ENCODE measurements around the gene RIBC2.
"Not testable (repeated sequence)": the region's sequence is repeated elsewhere in the genome, so short reads cannot be mapped to it uniquely, and the experiment has no call there.

The RIBC2 gene

GRCh38 chr22:45453764-45454163 is 40.3 kb downstream of the RIBC2 start:
- no peak overlapping the region for H3K9ac ChIP-seq (ENCODE audit: low read length)
- H3K27me3 ChIP-seq (ENCODE audit: control insufficient read depth, insufficient read depth, low read length) = no peaks in the 10 kb centered on the region
- no peaks in the 10 kb centered on the region for H3K9me3 ChIP-seq (ENCODE audit: control insufficient read depth, low read length)
- no peaks in the 10 kb centered on the region for H3K36me3 ChIP-seq (ENCODE audit: control insufficient read depth, insufficient read depth, low read length)
- H3K4me3 ChIP-seq (ENCODE audit: low read length) = no peak overlapping the region
- H3K4me1 ChIP-seq (ENCODE audit: control insufficient read depth, insufficient read depth, low read length) = no peaks in the 10 kb centered on the region

- no peak overlapping the region for H3K9ac ChIP-seq (ENCODE audit: low read length)
- H3K36me3 ChIP-seq (ENCODE audit: control insufficient read depth, insufficient read depth, low read length) = no peaks in the 10 kb centered on the region
- H3K27me3 ChIP-seq (ENCODE audit: control insufficient read depth, insufficient read depth, low read length) = no peaks in the 10 kb centered on the region
- no peaks in the 10 kb centered on the region for H3K9me3 ChIP-seq (ENCODE audit: control insufficient read depth, low read length)
- no peaks in the 10 kb centered on the region for H3K4me1 ChIP-seq (ENCODE audit: control insufficient read depth, insufficient read depth, low read length)
- no peak overlapping the region for H3K4me3 ChIP-seq (ENCODE audit: low read length)
These were observed 40.8 kb downstream of the RIBC2 start for GRCh38 chr22:45454275-45454674.

- Histone ChIP-seq H3K4me1 (ENCODE audit: control insufficient read depth, insufficient read depth, low read length) (no peaks in the 10 kb centered on the region), H3K9me3 (ENCODE audit: control insufficient read depth, low read length) (no peaks in the 10 kb centered on the region)
These were observed 41.7 kb downstream of the RIBC2 start for GRCh38 chr22:45455212-45455611.

GRCh38 chr22:45455621-45456020 is 42.1 kb downstream of the RIBC2 start:
- no peak overlapping the region for H3K4me3 ChIP-seq (ENCODE audit: low read length)
- no peaks in the 10 kb centered on the region for H3K9me3 ChIP-seq (ENCODE audit: control insufficient read depth, low read length)
- H3K27me3 ChIP-seq (ENCODE audit: control insufficient read depth, insufficient read depth, low read length) = no peaks in the 10 kb centered on the region
- H3K4me1 ChIP-seq (ENCODE audit: control insufficient read depth, insufficient read depth, low read length) = no peaks in the 10 kb centered on the region
- no peaks in the 10 kb centered on the region for H3K36me3 ChIP-seq (ENCODE audit: control insufficient read depth, insufficient read depth, low read length)
- H3K9ac ChIP-seq (ENCODE audit: low read length) = no peak overlapping the region

More at GRCh38 chr22:45455212-45455611, 41.7 kb downstream of the RIBC2 start:
- no peak overlapping the region for H3K9ac ChIP-seq (ENCODE audit: low read length)
- H3K27me3 ChIP-seq (ENCODE audit: control insufficient read depth, insufficient read depth, low read length) = no peaks in the 10 kb centered on the region
- H3K36me3 ChIP-seq (ENCODE audit: control insufficient read depth, insufficient read depth, low read length) = no peaks in the 10 kb centered on the region
- H3K4me3 ChIP-seq (ENCODE audit: low read length) = no peak overlapping the region

- Histone ChIP-seq H3K36me3 (ENCODE audit: control insufficient read depth, insufficient read depth, low read length) (no peaks in the 10 kb centered on the region), H3K4me3 (ENCODE audit: low read length) (no peak overlapping the region), H3K27me3 (ENCODE audit: control insufficient read depth, insufficient read depth, low read length) (no peaks in the 10 kb centered on the region), H3K9ac (ENCODE audit: low read length) (no peak overlapping the region), H3K9me3 (ENCODE audit: control insufficient read depth, low read length) (no peaks in the 10 kb centered on the region), H3K4me1 (ENCODE audit: control insufficient read depth, insufficient read depth, low read length) (no peaks in the 10 kb centered on the region)
These were observed 43.3 kb downstream of the RIBC2 start for GRCh38 chr22:45456811-45457210.

- Histone ChIP-seq H3K4me1 (ENCODE audit: control insufficient read depth, insufficient read depth, low read length) (no peaks in the 10 kb centered on the region), H3K4me3 (ENCODE audit: low read length) (no peak overlapping the region), H3K9me3 (ENCODE audit: control insufficient read depth, low read length) (no peaks in the 10 kb centered on the region), H3K9ac (ENCODE audit: low read length) (no peak overlapping the region), H3K36me3 (ENCODE audit: control insufficient read depth, insufficient read depth, low read length) (no peaks in the 10 kb centered on the region), H3K27me3 (ENCODE audit: control insufficient read depth, insufficient read depth, low read length) (no peaks in the 10 kb centered on the region)
These were observed 45.0 kb downstream of the RIBC2 start for GRCh38 chr22:45458532-45458931.

- Histone ChIP-seq H3K9me3 (ENCODE audit: control insufficient read depth, low read length) (no peaks in the 10 kb centered on the region), H3K4me3 (ENCODE audit: low read length) (no peak overlapping the region), H3K36me3 (ENCODE audit: control insufficient read depth, insufficient read depth, low read length) (no peaks in the 10 kb centered on the region), H3K9ac (ENCODE audit: low read length) (no peak overlapping the region), H3K27me3 (ENCODE audit: control insufficient read depth, insufficient read depth, low read length) (no peaks in the 10 kb centered on the region), H3K4me1 (ENCODE audit: control insufficient read depth, insufficient read depth, low read length) (no peaks in the 10 kb centered on the region)
These were observed 45.7 kb downstream of the RIBC2 start for GRCh38 chr22:45459235-45459634.

- H3K27me3 ChIP-seq (ENCODE audit: control insufficient read depth, insufficient read depth, low read length) = no peaks in the 10 kb centered on the region
- no peaks in the 10 kb centered on the region for H3K36me3 ChIP-seq (ENCODE audit: control insufficient read depth, insufficient read depth, low read length)
- no peak overlapping the region for H3K4me3 ChIP-seq (ENCODE audit: low read length)
- H3K4me1 ChIP-seq (ENCODE audit: control insufficient read depth, insufficient read depth, low read length) = no peaks in the 10 kb centered on the region
- H3K9me3 ChIP-seq (ENCODE audit: control insufficient read depth, low read length) = no peaks in the 10 kb centered on the region
- H3K9ac ChIP-seq (ENCODE audit: low read length) = no peak overlapping the region
These were observed 47.0 kb downstream of the RIBC2 start for GRCh38 chr22:45460288-45461109.

- no peaks in the 10 kb centered on the region for H3K27me3 ChIP-seq (ENCODE audit: control insufficient read depth, insufficient read depth, low read length)
- H3K4me1 ChIP-seq (ENCODE audit: control insufficient read depth, insufficient read depth, low read length) = no peaks in the 10 kb centered on the region
- H3K9ac ChIP-seq (ENCODE audit: low read length) = no peak overlapping the region
- H3K4me3 ChIP-seq (ENCODE audit: low read length) = no peak overlapping the region
- no peaks in the 10 kb centered on the region for H3K9me3 ChIP-seq (ENCODE audit: control insufficient read depth, low read length)
- H3K36me3 ChIP-seq (ENCODE audit: control insufficient read depth, insufficient read depth, low read length) = no peaks in the 10 kb centered on the region
These were observed 48.7 kb downstream of the RIBC2 start for GRCh38 chr22:45462034-45462655.

GRCh38 chr22:45463691-45464090 is 50.2 kb downstream of the RIBC2 start:
- H3K27me3 ChIP-seq (ENCODE audit: control insufficient read depth, insufficient read depth, low read length); H3K4me1 ChIP-seq (ENCODE audit: control insufficient read depth, insufficient read depth, low read length); H3K4me3 ChIP-seq (ENCODE audit: low read length); H3K9ac ChIP-seq (ENCODE audit: low read length); H3K36me3 ChIP-seq (ENCODE audit: control insufficient read depth, insufficient read depth, low read length); H3K9me3 ChIP-seq (ENCODE audit: control insufficient read depth, low read length): not testable (repeated sequence)

GRCh38 chr22:45465633-45466032 is 52.1 kb downstream of the RIBC2 start:
- Histone ChIP-seq H3K4me3 (ENCODE audit: low read length) (no peak overlapping the region), H3K36me3 (ENCODE audit: control insufficient read depth, insufficient read depth, low read length) (no peaks in the 10 kb centered on the region), H3K9ac (ENCODE audit: low read length) (no peak overlapping the region), H3K27me3 (ENCODE audit: control insufficient read depth, insufficient read depth, low read length) (no peaks in the 10 kb centered on the region), H3K4me1 (ENCODE audit: control insufficient read depth, insufficient read depth, low read length) (no peaks in the 10 kb centered on the region), H3K9me3 (ENCODE audit: control insufficient read depth, low read length) (no peaks in the 10 kb centered on the region)

GRCh38 chr22:45468872-45469271 is 55.4 kb downstream of the RIBC2 start:
- Histone ChIP-seq H3K9me3 (ENCODE audit: control insufficient read depth, low read length) (no peaks in the 10 kb centered on the region), H3K4me1 (ENCODE audit: control insufficient read depth, insufficient read depth, low read length) (no peaks in the 10 kb centered on the region), H3K4me3 (ENCODE audit: low read length) (no peak overlapping the region), H3K9ac (ENCODE audit: low read length) (no peak overlapping the region), H3K27me3 (ENCODE audit: control insufficient read depth, insufficient read depth, low read length) (no peaks in the 10 kb centered on the region), H3K36me3 (ENCODE audit: control insufficient read depth, insufficient read depth, low read length) (no peaks in the 10 kb centered on the region)
